Measurements from ENCODE around the gene DTD1. TPM values are rescaled to one million over a fixed set of nuclear protein-coding genes. Genes with fewer than 3 reads are reported as not detected.

DTD1 gene
- total RNA-seq, 3 donors from 2014 or later: 10.9 to 18.1 (median 14.1) TPM

DNA sequence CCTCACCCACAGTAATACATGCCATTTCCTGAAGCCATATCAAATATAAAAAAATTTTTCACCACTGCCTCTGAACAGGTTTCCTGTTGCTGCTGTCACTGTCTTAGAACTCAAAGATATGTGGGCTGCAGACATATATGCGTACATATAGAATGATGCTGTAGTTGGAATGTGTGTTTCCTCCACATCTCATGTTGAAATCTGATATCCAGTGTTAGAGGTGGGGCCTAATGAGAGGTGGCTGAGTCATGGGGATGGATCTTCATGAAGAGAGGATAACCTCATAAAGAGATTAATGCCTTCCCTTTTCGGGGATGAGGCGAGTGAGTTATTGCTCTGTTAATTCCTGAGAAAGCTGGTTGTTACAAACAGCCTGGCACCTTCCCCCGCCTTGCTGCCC lies 218.0 kb downstream of the DTD1 start:
- intact Hi-C loops (cut with DNase I, micrococcal nuclease): no loop called here
- TF ChIP-seq, protein P1, sequence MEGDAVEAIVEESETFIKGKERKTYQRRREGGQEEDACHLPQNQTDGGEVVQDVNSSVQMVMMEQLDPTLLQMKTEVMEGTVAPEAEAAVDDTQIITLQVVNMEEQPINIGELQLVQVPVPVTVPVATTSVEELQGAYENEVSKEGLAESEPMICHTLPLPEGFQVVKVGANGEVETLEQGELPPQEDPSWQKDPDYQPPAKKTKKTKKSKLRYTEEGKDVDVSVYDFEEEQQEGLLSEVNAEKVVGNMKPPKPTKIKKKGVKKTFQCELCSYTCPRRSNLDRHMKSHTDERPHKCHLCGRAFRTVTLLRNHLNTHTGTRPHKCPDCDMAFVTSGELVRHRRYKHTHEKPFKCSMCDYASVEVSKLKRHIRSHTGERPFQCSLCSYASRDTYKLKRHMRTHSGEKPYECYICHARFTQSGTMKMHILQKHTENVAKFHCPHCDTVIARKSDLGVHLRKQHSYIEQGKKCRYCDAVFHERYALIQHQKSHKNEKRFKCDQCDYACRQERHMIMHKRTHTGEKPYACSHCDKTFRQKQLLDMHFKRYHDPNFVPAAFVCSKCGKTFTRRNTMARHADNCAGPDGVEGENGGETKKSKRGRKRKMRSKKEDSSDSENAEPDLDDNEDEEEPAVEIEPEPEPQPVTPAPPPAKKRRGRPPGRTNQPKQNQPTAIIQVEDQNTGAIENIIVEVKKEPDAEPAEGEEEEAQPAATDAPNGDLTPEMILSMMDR (IDR thresholded peaks at IDR 0.05): no peak
- DNase-seq (no peak), ATAC-seq (no peak)
- Histone ChIP-seq H3K4me1 (ENCODE audit: low read depth) (no peaks in the 10 kb centered on the region), H3K4me3 (no peak overlapping the region), H3K9me3 (no peaks in the 10 kb centered on the region), H3K36me3 (ENCODE audit: low read depth) (no peaks in the 10 kb centered on the region)

DNA sequence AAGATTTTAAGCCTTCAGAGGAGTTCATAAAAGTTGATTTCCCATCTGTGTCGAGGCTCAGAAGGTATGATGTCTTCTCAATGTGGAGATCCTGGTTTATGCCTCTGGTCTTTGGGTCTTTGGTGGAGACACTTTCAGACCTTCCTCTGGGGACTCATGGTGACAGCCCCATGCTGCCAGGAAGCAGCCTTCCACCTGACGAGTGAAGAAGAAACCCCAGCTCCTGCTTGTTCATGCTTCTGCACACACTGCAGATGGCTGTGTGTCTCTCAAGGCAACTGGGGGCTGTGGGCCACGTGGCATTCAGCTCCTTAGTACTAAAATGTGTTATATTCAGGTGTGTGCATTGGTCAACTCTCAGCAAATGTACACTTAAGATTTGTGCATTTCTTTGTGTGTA lies 220.9 kb downstream of the DTD1 start:
- DNase-seq (no peak), ATAC-seq (no peak)
- Histone ChIP-seq H3K36me3 (ENCODE audit: low read depth) (no peaks in the 10 kb centered on the region), H3K4me1 (ENCODE audit: low read depth) (no peaks in the 10 kb centered on the region), H3K4me3 (no peak overlapping the region), H3K9me3 (no peaks in the 10 kb centered on the region)
- intact Hi-C loops (cut with DNase I, micrococcal nuclease): no loop called here
- TF ChIP-seq, protein P1 (IDR thresholded peaks at IDR 0.05): no peak

DNA sequence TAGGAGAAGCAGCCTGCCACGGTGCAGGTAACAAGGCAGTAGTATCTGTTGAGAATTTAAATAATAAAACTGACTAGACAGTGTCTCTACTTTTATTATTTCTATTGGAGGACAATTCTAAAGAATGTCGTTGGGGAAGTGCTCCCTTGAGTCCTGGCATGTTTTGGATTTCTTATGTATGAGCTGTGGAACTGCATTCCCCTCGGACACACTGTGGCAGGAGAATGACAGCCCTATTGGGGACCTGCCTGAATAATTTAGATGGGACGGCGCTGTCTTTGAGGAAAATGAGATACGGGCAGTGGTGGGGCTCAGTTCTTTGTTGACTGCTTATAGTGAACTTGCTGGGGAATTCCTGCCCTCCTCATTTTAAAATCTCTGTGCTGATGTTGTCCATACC lies 223.3 kb downstream of the DTD1 start:
- intact Hi-C loops (cut with DNase I, micrococcal nuclease): no loop called here
- H3K4me3 ChIP-seq: no peak overlapping the region
- ATAC-seq: no peak
- DNase-seq: no peak
- H3K36me3 ChIP-seq (ENCODE audit: low read depth): no peaks in the 10 kb centered on the region
- no peaks in the 10 kb centered on the region for H3K4me1 ChIP-seq (ENCODE audit: low read depth)
- TF ChIP-seq, protein P1 (IDR thresholded peaks at IDR 0.05): no peak
- no peaks in the 10 kb centered on the region for H3K9me3 ChIP-seq

DNA sequence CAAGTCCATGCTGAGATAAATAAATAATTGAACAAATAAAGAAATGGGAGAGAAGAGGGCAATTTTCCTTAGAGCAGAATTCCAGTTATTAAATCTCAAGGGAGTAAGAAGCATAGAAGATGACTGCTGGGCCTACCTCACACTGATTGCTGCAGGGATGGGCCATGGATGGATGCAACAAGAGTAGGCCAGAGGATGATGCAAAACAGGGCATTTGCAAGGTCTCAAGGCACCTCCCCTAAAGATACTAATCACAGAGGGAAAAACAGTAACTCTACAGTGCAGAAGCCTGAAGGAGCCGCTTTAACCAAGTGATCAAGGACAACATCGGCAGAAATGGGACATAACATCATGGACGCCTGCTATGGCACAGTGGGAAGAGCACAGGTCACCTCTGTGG lies 224.1 kb downstream of the DTD1 start:
- H3K36me3 ChIP-seq (ENCODE audit: low read depth): no peaks in the 10 kb centered on the region
- H3K4me1 ChIP-seq (ENCODE audit: low read depth): no peaks in the 10 kb centered on the region
- DNase-seq (no peak), ATAC-seq (no peak)
- intact Hi-C loops (cut with DNase I, micrococcal nuclease): no loop called here
- no peaks in the 10 kb centered on the region for H3K9me3 ChIP-seq
- no peak overlapping the region for H3K4me3 ChIP-seq
- TF ChIP-seq, protein P1 (IDR thresholded peaks at IDR 0.05): no peak

GRCh38 chr20:18813483-18813882 lies 225.6 kb downstream of the DTD1 start, which contains the start of gene SCP2D1:
Gene SCP2D1 (plus strand): TSS chr20:18813783. CDS start chr20:18813816, 33 bp downstream.
- no peaks in the 10 kb centered on the region for H3K36me3 ChIP-seq (ENCODE audit: low read depth)
- DNase-seq (no peak), ATAC-seq (no peak)
- intact Hi-C loops (cut with DNase I, micrococcal nuclease): no loop called here
- no peaks in the 10 kb centered on the region for H3K4me1 ChIP-seq (ENCODE audit: low read depth)
- no peak within 1 kb of the TSS for H3K4me3 ChIP-seq
- TF ChIP-seq, protein P1 (IDR thresholded peaks at IDR 0.05): no peak
- H3K9me3 ChIP-seq: no peaks in the 10 kb centered on the region

Data from mucosa of descending colon (tissue), 3 donors.